T-cell (primary cell): ENCODE measurements around the gene SLC39A12. TPM values are rescaled to one million over a fixed set of nuclear protein-coding genes. Genes with fewer than 3 reads are reported as not detected.

Experiments used
- ATAC-seq, 4 experiments: fragments of 200-7000 bp in 3 of 4; fragments of 150-1000 bp in 1 of 4; cut with Tn5 transposase; replicated peaks in 1 of 4; 1 replicate in 3 of 4; 2 replicates in 1 of 4; pipeline ENCODE4 v1.10.0; 2021; ENCODE audit warnings: moderate library complexity in 3 of 4, mild to moderate bottlenecking in 2 of 4, moderate number of reproducible peaks in 1 of 4
- CTCF ChIA-PET, 2 donors: fragments of 300-600 bp; sonication (Branson Sonifier 250); formaldehyde crosslinking; loops; one replicate each; lab custom pipeline; 2022; ENCODE audit warnings: antibody characterized with exemption in 2 of 2; lab: Charles Lee
- POLR2A ChIA-PET, 2 donors: fragments of 300-600 bp; sonication (Branson Sonifier 250); formaldehyde crosslinking; loops; one replicate each; lab custom pipeline; 2022; ENCODE audit warnings: antibody characterized with exemption in 2 of 2; lab: Charles Lee
- DNase-seq, 35 experiments: peaks; one replicate each; pipeline versions ENCODE4 v3.0.0 to v3.0.0-alpha.2; 2013 to 2023
- H3K27ac ChIP-seq: one replicate; pipeline ENCODE4 v1.5.1; 2013; ENCODE audit warnings: low read length
- H3K27me3 ChIP-seq, 2 experiments: replicated peaks in 1 of 2; 1 replicate in 1 of 2; 2 replicates in 1 of 2; pipeline versions ENCODE4 v1.6.1 to v1.7.0; 2013; ENCODE audit warnings: low read length in 1 of 2, mixed read lengths in 1 of 2; ENCODE audit not compliant: control insufficient read depth in 2 of 2, insufficient read depth in 2 of 2; ENCODE audit errors: extremely low read depth in 1 of 2
- H3K36me3 ChIP-seq, 2 donors: 1 replicate in 1 of 2; 2 replicates in 1 of 2; pipeline versions ENCODE4 v1.6.1 to v1.7.0; 2013; ENCODE audit warnings: low read length in 1 of 2; ENCODE audit not compliant: control insufficient read depth in 2 of 2, insufficient read depth in 1 of 2; ENCODE audit errors: extremely low read depth in 1 of 2
- H3K4me1 ChIP-seq, 2 experiments: 1 replicate in 1 of 2; 2 replicates in 1 of 2; pipeline versions ENCODE4 v1.6.1 to v1.7.0; 2013; ENCODE audit warnings: low read length in 2 of 2, mixed read lengths in 1 of 2; ENCODE audit not compliant: insufficient read depth in 2 of 2, control insufficient read depth in 1 of 2; ENCODE audit errors: extremely low read depth in 1 of 2
- H3K4me3 ChIP-seq, 2 donors: 1 replicate in 1 of 2; 2 replicates in 1 of 2; pipeline versions ENCODE4 v1.5.1 to v1.7.0; 2013; ENCODE audit warnings: mild to moderate bottlenecking in 2 of 2, low read length in 1 of 2, moderate library complexity in 1 of 2; ENCODE audit not compliant: control insufficient read depth in 1 of 2; ENCODE audit errors: extremely low read depth in 1 of 2
- H3K9me3 ChIP-seq: 2 replicates; pipeline ENCODE4 v1.7.0; 2013
- H3K27ac Mint-ChIP-seq, 2 donors: one replicate each; pipeline ENCODE4 v1.8.0; 2020 to 2021; ENCODE audit warnings: mild to moderate bottlenecking in 2 of 2, mixed read lengths in 2 of 2
- H3K27me3 Mint-ChIP-seq, 2 donors: one replicate each; pipeline ENCODE4 v1.8.0; 2021 to 2022; ENCODE audit warnings: mixed read lengths in 2 of 2
- H3K36me3 Mint-ChIP-seq: one replicate; pipeline ENCODE4 v1.8.0; 2021; ENCODE audit warnings: mixed read lengths
- H3K4me1 Mint-ChIP-seq, 3 donors: one replicate each; pipeline ENCODE4 v1.8.0; 2020 to 2022; ENCODE audit warnings: mixed read lengths in 3 of 3, mild to moderate bottlenecking in 1 of 3
- H3K4me3 Mint-ChIP-seq, 3 donors: one replicate each; pipeline ENCODE4 v1.8.0; 2020 to 2022; ENCODE audit warnings: mild to moderate bottlenecking in 3 of 3, mixed read lengths in 3 of 3, moderate library complexity in 3 of 3
- H3K9me3 Mint-ChIP-seq, 3 donors: one replicate each; pipeline ENCODE4 v1.8.0; 2020 to 2022; ENCODE audit warnings: mixed read lengths in 3 of 3
- WGBS: methylation state at CpG from one replicate; pipeline ENCODE4 v1.1.5; 2013; ENCODE audit warnings: missing lambda C conversion rate; ENCODE audit not compliant: insufficient coverage; 5-methylcytosine and 5-hydroxymethylcytosine counted together
- total RNA-seq, 35 experiments: library from RNA in 6 of 35; stranded (reverse) in 6 of 35; fragments of 120-200 nt in 1 of 35; gene quantifications; one replicate each; pipeline versions ENCODE4 v1.2.1 to v1.2.4 and lab custom pipeline; 2013 to 2026

SLC39A12 gene
- total RNA-seq, 5 donors from 2014 or later (not counting 1 experiment from before 2014, with no cell fraction given) = not detected

- Histone ChIP-seq H3K27me3 (no peaks in the 10 kb centered on the region), H3K4me3 (no peak overlapping the region), H3K27ac (no peak overlapping the region), H3K36me3 (no peaks in the 10 kb centered on the region), H3K9me3 (no peaks in the 10 kb centered on the region), H3K4me1 (no peaks in the 10 kb centered on the region)
- H3K4me1 Mint-ChIP-seq = peaks cover 0 to 1% (median 0%) of the 10 kb centered on the region in 3 donors
- 84% methylated on average over 2 of the region's 3 CpGs for WGBS
- no peak overlapping the region for H3K4me3 Mint-ChIP-seq
- no peak overlapping the region for H3K27ac Mint-ChIP-seq
- CTCF ChIA-PET = no interaction called here
- no peaks in the 10 kb centered on the region for H3K36me3 Mint-ChIP-seq
- DNase-seq (no peak), ATAC-seq (no peak)
- POLR2A ChIA-PET = no interaction called here
- H3K9me3 Mint-ChIP-seq = peaks cover 0 to 3% (median under 1%) of the 10 kb centered on the region in 3 donors
- no peaks in the 10 kb centered on the region for H3K27me3 Mint-ChIP-seq
Measured at GRCh38 chr10:17993361-17993760, 41.6 kb downstream of the SLC39A12 start.

- Histone ChIP-seq H3K9me3 (no peaks in the 10 kb centered on the region), H3K27me3 (no peaks in the 10 kb centered on the region), H3K4me3 (no peak overlapping the region), H3K4me1 (no peaks in the 10 kb centered on the region), H3K27ac (no peak overlapping the region), H3K36me3 (no peaks in the 10 kb centered on the region)
- H3K27me3 Mint-ChIP-seq = peaks cover 0 to 2% of the 10 kb centered on the region in 2 donors
- ChIA-PET POLR2A (no interaction called here), CTCF (no interaction called here)
- H3K27ac Mint-ChIP-seq = no peak overlapping the region
- WGBS = 100% methylated on average over 1 of the region's 2 CpGs
- H3K4me3 Mint-ChIP-seq = no peak overlapping the region
- no peaks in the 10 kb centered on the region for H3K36me3 Mint-ChIP-seq
- no peak for ATAC-seq
- H3K9me3 Mint-ChIP-seq = no peaks in the 10 kb centered on the region
- H3K4me1 Mint-ChIP-seq = no peaks in the 10 kb centered on the region
- DNase-seq = no peak
Measured at GRCh38 chr10:18000601-18001000, 48.9 kb downstream of the SLC39A12 start.

GRCh38 chr10:18005445-18005780, 53.7 kb downstream of the SLC39A12 start:
- POLR2A ChIA-PET = no interaction called here
- no peak overlapping the region for H3K4me3 ChIP-seq
- peaks cover 2 to 7% of the 10 kb centered on the region in 2 donors for H3K27me3 Mint-ChIP-seq
- no peak for ATAC-seq
- no peaks in the 10 kb centered on the region for H3K9me3 Mint-ChIP-seq
- WGBS = no CpG with 5 or more reads among the region's 3 CpGs
- no peaks in the 10 kb centered on the region for H3K4me1 Mint-ChIP-seq
- H3K36me3 Mint-ChIP-seq = no peaks in the 10 kb centered on the region
- H3K9me3 ChIP-seq = no peaks in the 10 kb centered on the region
- no peak overlapping the region for H3K4me3 Mint-ChIP-seq
- H3K27me3 ChIP-seq = no peaks in the 10 kb centered on the region
- H3K36me3 ChIP-seq = no peaks in the 10 kb centered on the region
- no peaks in the 10 kb centered on the region for H3K4me1 ChIP-seq
- no peak overlapping the region for H3K27ac ChIP-seq
- no peak overlapping the region for H3K27ac Mint-ChIP-seq
- CTCF ChIA-PET = interaction anchor here in 1 of 2 donors (0.6 kb wide), 1 partner anchor 213 kb away, joined by 3 read pairs; no protein-coding TSS in a partner anchor
- DNase-seq = no peak

GRCh38 chr10:18005781-18006456, 54.2 kb downstream of the SLC39A12 start:
- Mint-ChIP-seq H3K27ac (no peak overlapping the region), H3K9me3 (no peaks in the 10 kb centered on the region), H3K4me3 (no peak overlapping the region), H3K4me1 (no peaks in the 10 kb centered on the region), H3K36me3 (no peaks in the 10 kb centered on the region), H3K27me3 (peaks cover 2 to 7% of the 10 kb centered on the region in 2 donors)
- H3K9me3 ChIP-seq = no peaks in the 10 kb centered on the region
- DNase-seq = no peak
- no peak overlapping the region for H3K4me3 ChIP-seq
- no peak for ATAC-seq
- CTCF ChIA-PET = no interaction called here
- POLR2A ChIA-PET = no interaction called here
- WGBS = 61% methylated on average over 2 of the region's 6 CpGs
- H3K27me3 ChIP-seq = no peaks in the 10 kb centered on the region
- H3K27ac ChIP-seq = no peak overlapping the region
- no peaks in the 10 kb centered on the region for H3K4me1 ChIP-seq
- no peaks in the 10 kb centered on the region for H3K36me3 ChIP-seq

GRCh38 chr10:18008986-18009385, 57.3 kb downstream of the SLC39A12 start:
- no peaks in the 10 kb centered on the region for H3K9me3 Mint-ChIP-seq
- WGBS = no CpG with 5 or more reads among the region's 1 CpG

DNA sequence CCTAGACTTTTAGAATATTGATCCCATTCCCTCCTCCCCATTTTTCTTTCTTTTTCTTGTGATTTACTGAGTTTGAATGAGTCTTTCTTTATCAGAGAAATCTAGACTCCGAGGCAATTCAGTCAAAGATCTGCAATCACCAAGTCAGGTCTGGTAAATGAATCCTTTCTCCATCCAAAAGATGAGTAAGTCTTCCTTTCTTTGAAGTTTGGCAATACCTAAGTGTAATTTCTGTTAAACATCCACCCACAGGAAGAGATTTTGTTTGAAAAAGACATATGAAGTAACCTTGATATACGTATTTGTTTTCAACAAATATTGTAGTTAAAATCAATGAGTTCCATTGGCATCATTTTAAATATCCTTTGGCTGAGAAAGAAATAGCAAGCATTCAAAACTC, 58.3 kb downstream of the SLC39A12 start:
- Mint-ChIP-seq H3K36me3 (no peaks in the 10 kb centered on the region), H3K27me3 (peaks cover 0 to 7% of the 10 kb centered on the region in 2 donors), H3K27ac (no peak overlapping the region), H3K9me3 (no peaks in the 10 kb centered on the region), H3K4me1 (no peaks in the 10 kb centered on the region), H3K4me3 (no peak overlapping the region)
- no peaks in the 10 kb centered on the region for H3K9me3 ChIP-seq
- POLR2A ChIA-PET = no interaction called here
- H3K36me3 ChIP-seq = no peaks in the 10 kb centered on the region
- H3K27me3 ChIP-seq = no peaks in the 10 kb centered on the region
- no peaks in the 10 kb centered on the region for H3K4me1 ChIP-seq
- no CpG with 5 or more reads among the region's 2 CpGs for WGBS
- no peak overlapping the region for H3K27ac ChIP-seq
- CTCF ChIA-PET = no interaction called here
- no peak for DNase-seq
- H3K4me3 ChIP-seq = no peak overlapping the region
- ATAC-seq = no peak

More at GRCh38 chr10:18008986-18009385, 57.3 kb downstream of the SLC39A12 start:
- Histone ChIP-seq H3K4me3 (no peak overlapping the region), H3K27ac (no peak overlapping the region), H3K4me1 (no peaks in the 10 kb centered on the region), H3K9me3 (no peaks in the 10 kb centered on the region), H3K36me3 (no peaks in the 10 kb centered on the region), H3K27me3 (no peaks in the 10 kb centered on the region)
- CTCF ChIA-PET = no interaction called here
- no peak overlapping the region for H3K27ac Mint-ChIP-seq
- peaks cover 2 to 7% of the 10 kb centered on the region in 2 donors for H3K27me3 Mint-ChIP-seq
- POLR2A ChIA-PET = no interaction called here
- ATAC-seq = no peak
- H3K36me3 Mint-ChIP-seq = no peaks in the 10 kb centered on the region
- no peak overlapping the region for H3K4me3 Mint-ChIP-seq
- no peak for DNase-seq
- H3K4me1 Mint-ChIP-seq = no peaks in the 10 kb centered on the region
